K562 (cell line): ENCODE data around the gene MCL1. TPM values are rescaled to one million over a fixed set of nuclear protein-coding genes. Genes with fewer than 3 reads are reported as not detected.

Experiments used
- ARNT ChIP-seq, 2 experiments: fragments of 450-650 bp; IDR thresholded peaks; 2 replicates each; pipeline ENCODE4 v1.6.1; 2016; ENCODE audit warnings: mild to moderate bottlenecking in 1 of 2
- CEBPZ ChIP-seq: fragments of 150-350 bp; IDR thresholded peaks from 2 replicates; pipeline ENCODE4 v1.6.1; 2014; ENCODE audit warnings: low read depth, mild to moderate bottlenecking, low read length, borderline replicate concordance
- CHD1 ChIP-seq: fragments of 200-600 bp; sonication (generic); IDR thresholded peaks from one replicate; pipeline ENCODE4 v1.6.1; 2012; ENCODE audit warnings: mild to moderate bottlenecking, moderate library complexity, low read length, inconsistent platforms
- DEAF1 ChIP-seq: fragments of 450-650 bp; formaldehyde crosslinking; IDR thresholded peaks from 2 replicates; pipeline ENCODE4 v1.4.0; 2020; ENCODE audit warnings: mild to moderate bottlenecking, moderate library complexity
- ETV1 ChIP-seq: fragments of 450-650 bp; conservative IDR thresholded peaks from 2 replicates; pipeline ENCODE4 v1.6.1; 2016; ENCODE audit warnings: missing genetic modification characterization, control low read depth, low read depth, missing compliant biosample characterization
- FOSL1 ChIP-seq: fragments of 200-800 bp; sonication (Bioruptor generic); conservative IDR thresholded peaks from 2 replicates; pipeline ENCODE4 v1.6.1; 2016; ENCODE audit warnings: missing genetic modification characterization, missing compliant biosample characterization
- KLF1 ChIP-seq: fragments of 450-650 bp; IDR thresholded peaks from 2 replicates; pipeline ENCODE4 v1.6.1; 2016; ENCODE audit warnings: missing genetic modification characterization, missing compliant biosample characterization
- MAFG ChIP-seq: fragments of 450-650 bp; conservative IDR thresholded peaks from 2 replicates; pipeline ENCODE4 v1.6.1; 2016; ENCODE audit warnings: missing genetic modification characterization, missing compliant biosample characterization
- NR0B1 ChIP-seq: fragments of 450-650 bp; IDR thresholded peaks from one replicate; pipeline ENCODE4 v1.6.1; 2018; ENCODE audit warnings: mild to moderate bottlenecking, moderate library complexity; ENCODE audit not compliant: partially characterized antibody
- NR2C2 ChIP-seq, 2 experiments: fragments of 200-800 bp in 1 of 2; sonication (Bioruptor generic) in 1 of 2; sonication (generic) in 1 of 2; formaldehyde crosslinking in 1 of 2; IDR thresholded peaks; 2 replicates each; pipeline versions ENCODE4 v1.6.1 to v1.8.0; 2016 to 2022; ENCODE audit warnings: mild to moderate bottlenecking in 1 of 2, missing compliant biosample characterization in 1 of 2, missing genetic modification characterization in 1 of 2, missing genetic modification reagents in 1 of 2
- NRF1 ChIP-seq, 2 experiments: fragments of 450-650 bp; IDR thresholded peaks in 1 of 2; conservative IDR thresholded peaks in 1 of 2; 2 replicates each; pipeline ENCODE4 v1.6.1; 2014; ENCODE audit warnings: mild to moderate bottlenecking in 2 of 2
- RB1 ChIP-seq: fragments of 450-650 bp; IDR thresholded peaks from 2 replicates; pipeline ENCODE4 v1.6.1; 2017; ENCODE audit warnings: low read depth, mild to moderate bottlenecking
- ZFX ChIP-seq: sonication (generic); formaldehyde crosslinking; IDR thresholded peaks from 2 replicates; pipeline ENCODE4 v1.8.0; 2022; ENCODE audit warnings: mild to moderate bottlenecking, missing genetic modification reagents, moderate library complexity
- ZNF668 ChIP-seq: fragments of 250-450 bp; sonication (Bioruptor Pico); IDR thresholded peaks from 2 replicates; pipeline ENCODE4 v1.8.0; 2022; ENCODE audit warnings: mild to moderate bottlenecking, inconsistent platforms
- ZNF785 ChIP-seq: fragments of 250-450 bp; sonication (Bioruptor Pico); IDR thresholded peaks from 2 replicates; pipeline ENCODE4 v1.4.0; 2020; ENCODE audit warnings: mild to moderate bottlenecking
- polyA plus RNA-seq, 8 experiments: library from polyadenylated mRNA; depleted of rRNA in 4 of 8; stranded (reverse) in 5 of 8; unstranded in 3 of 8; fragments of >200 nt; fragmentation: Nextera tagmentation in 2 of 8; fragmentation: Illumina TruSeq in 1 of 8; extraction: Ambion mirVana in 2 of 8; extraction: Trizol in 1 of 8; gene quantifications; 2 replicates each; pipeline versions ENCODE4 v1.2.1 to v1.2.3, GENCODE V29; 2011 to 2014; ENCODE audit warnings: inconsistent platforms in 1 of 8, missing spikeins in 1 of 8
- total RNA-seq, 7 experiments: library from RNA; depleted of rRNA in 6 of 7; stranded (reverse); fragments of >200 nt in 6 of 7; fragmentation: Illumina TruSeq in 2 of 7; extraction: Trizol in 2 of 7; gene quantifications; 2 replicates each; pipeline versions ENCODE4 v1.2.1 to v1.2.3, GENCODE V29; 2011 to 2021; ENCODE audit warnings: low replicate concordance in 1 of 7
- TF ChIP-seq, protein P1 (sequence below), 2 experiments: fragments of 150-350 bp in 1 of 2; IDR thresholded peaks; 2 replicates each; pipeline ENCODE4 v1.6.1; 2012 to 2016; ENCODE audit warnings: low read depth in 2 of 2, low read length in 2 of 2, mild to moderate bottlenecking in 1 of 2, moderate library complexity in 1 of 2

The MCL1 gene
- total and polyA plus RNA-seq, 9 of the 15 experiments (the other 6 are each of a cell fraction or from before 2014, with no cell fraction given): 27.1 to 224 (median 138) TPM

- TF ChIP-seq NR2C2 (CRISPR knock-in tag; IDR thresholded peaks at IDR 0.05) (no peak; the same call in 1 of the 2 replicates), NR2C2 (tag; IDR thresholded peaks at IDR 0.05) (peak; percentile 67; the same call in 1 of the 2 replicates), ETV1 (tag) (no peak), CEBPZ (no peak), ZFX (CRISPR knock-in tag) (0 out of 2 replicates have a peak, but pooled peaks have one; percentile 64), ZNF785 (no peak), MAFG (tag) (no peak), ZNF668 (CRISPR knock-in tag) (no peak), DEAF1 (CRISPR knock-in tag) (no peak), ARNT (IDR thresholded peaks at IDR 0.05) (peak in 1 of 2 experiments; percentile 27; a peak in 1 of 4 replicates), KLF1 (no peak), NR0B1 (no peak), RB1 (no peak), FOSL1 (tag) (0 out of 2 replicates have a peak, but pooled peaks have one; percentile 14), NRF1 (conservative IDR thresholded peaks at IDR 0.05 in 1 of 2, IDR thresholded peaks at IDR 0.05 in 1 of 2) (peak; percentile 77 to 78), CHD1 (peak; percentile 57)
- TF ChIP-seq, protein P1, sequence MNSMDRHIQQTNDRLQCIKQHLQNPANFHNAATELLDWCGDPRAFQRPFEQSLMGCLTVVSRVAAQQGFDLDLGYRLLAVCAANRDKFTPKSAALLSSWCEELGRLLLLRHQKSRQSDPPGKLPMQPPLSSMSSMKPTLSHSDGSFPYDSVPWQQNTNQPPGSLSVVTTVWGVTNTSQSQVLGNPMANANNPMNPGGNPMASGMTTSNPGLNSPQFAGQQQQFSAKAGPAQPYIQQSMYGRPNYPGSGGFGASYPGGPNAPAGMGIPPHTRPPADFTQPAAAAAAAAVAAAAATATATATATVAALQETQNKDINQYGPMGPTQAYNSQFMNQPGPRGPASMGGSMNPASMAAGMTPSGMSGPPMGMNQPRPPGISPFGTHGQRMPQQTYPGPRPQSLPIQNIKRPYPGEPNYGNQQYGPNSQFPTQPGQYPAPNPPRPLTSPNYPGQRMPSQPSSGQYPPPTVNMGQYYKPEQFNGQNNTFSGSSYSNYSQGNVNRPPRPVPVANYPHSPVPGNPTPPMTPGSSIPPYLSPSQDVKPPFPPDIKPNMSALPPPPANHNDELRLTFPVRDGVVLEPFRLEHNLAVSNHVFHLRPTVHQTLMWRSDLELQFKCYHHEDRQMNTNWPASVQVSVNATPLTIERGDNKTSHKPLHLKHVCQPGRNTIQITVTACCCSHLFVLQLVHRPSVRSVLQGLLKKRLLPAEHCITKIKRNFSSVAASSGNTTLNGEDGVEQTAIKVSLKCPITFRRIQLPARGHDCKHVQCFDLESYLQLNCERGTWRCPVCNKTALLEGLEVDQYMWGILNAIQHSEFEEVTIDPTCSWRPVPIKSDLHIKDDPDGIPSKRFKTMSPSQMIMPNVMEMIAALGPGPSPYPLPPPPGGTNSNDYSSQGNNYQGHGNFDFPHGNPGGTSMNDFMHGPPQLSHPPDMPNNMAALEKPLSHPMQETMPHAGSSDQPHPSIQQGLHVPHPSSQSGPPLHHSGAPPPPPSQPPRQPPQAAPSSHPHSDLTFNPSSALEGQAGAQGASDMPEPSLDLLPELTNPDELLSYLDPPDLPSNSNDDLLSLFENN (IDR thresholded peaks at IDR 0.05; ENCODE audit: low read depth in 2 of 2, low read length in 2 of 2): no peak
Observed at GRCh38 chr1:150549496-150550221, 29.8 kb downstream of the MCL1 start (continued).
